H9 (cell line): ENCODE measurements around the gene CD72. TPM values are rescaled to one million over a fixed set of nuclear protein-coding genes. Genes with fewer than 3 reads are reported as not detected.

Experiments used
- DNase-seq: peaks from one replicate; pipeline ENCODE4 v3.0.0-alpha.2; 2017
- H2AFZ ChIP-seq: one replicate; pipeline ENCODE4 v1.6.1; 2013; ENCODE audit warnings: mild to moderate bottlenecking, low read length, control low read depth, moderate library complexity
- H2AK5ac ChIP-seq: 2 replicates; pipeline ENCODE4 v1.6.1; 2013; ENCODE audit warnings: low read length, control low read depth, mixed read lengths; ENCODE audit not compliant: insufficient read length
- H2BK120ac ChIP-seq: one replicate; pipeline ENCODE4 v1.6.1; 2013; ENCODE audit warnings: low read depth, mild to moderate bottlenecking, low read length, control low read depth, inconsistent platforms; ENCODE audit not compliant: poor library complexity, severe bottlenecking
- H2BK12ac ChIP-seq: 2 replicates; pipeline ENCODE4 v1.6.1; 2013; ENCODE audit warnings: low read length, control low read depth, mixed read lengths, low read depth; ENCODE audit not compliant: insufficient read length
- H2BK15ac ChIP-seq: 2 replicates; pipeline ENCODE4 v1.6.1; 2013; ENCODE audit warnings: low read depth, low read length, control low read depth
- H2BK20ac ChIP-seq: one replicate; pipeline ENCODE4 v1.6.1; 2013; ENCODE audit warnings: low read depth, mild to moderate bottlenecking, low read length, control low read depth, inconsistent platforms; ENCODE audit not compliant: poor library complexity, severe bottlenecking
- H2BK5ac ChIP-seq: 2 replicates; pipeline ENCODE4 v1.6.1; 2013; ENCODE audit warnings: low read length, control low read depth, mixed read lengths; ENCODE audit not compliant: insufficient read length
- H3K14ac ChIP-seq: 2 replicates; pipeline ENCODE4 v1.6.1; 2013; ENCODE audit warnings: low read length, control low read depth; ENCODE audit not compliant: insufficient read depth
- H3K18ac ChIP-seq: 2 replicates; pipeline ENCODE4 v1.6.1; 2013; ENCODE audit warnings: low read depth, mild to moderate bottlenecking, mixed read lengths, low read length, control low read depth; ENCODE audit not compliant: insufficient read length
- H3K23ac ChIP-seq: 2 replicates; pipeline ENCODE4 v1.6.1; 2013; ENCODE audit warnings: low read length, control low read depth, mixed read lengths, low read depth; ENCODE audit not compliant: insufficient read length
- H3K23me2 ChIP-seq: 2 replicates; pipeline ENCODE4 v1.6.1; 2013; ENCODE audit warnings: low read depth, mild to moderate bottlenecking, mixed read lengths, low read length, control low read depth; ENCODE audit not compliant: insufficient read length, poor library complexity, severe bottlenecking
- H3K27ac ChIP-seq: 2 replicates; pipeline ENCODE4 v1.5.1; 2013; ENCODE audit warnings: low read length, control low read depth, mixed read lengths, low read depth; ENCODE audit not compliant: insufficient read length
- H3K27me3 ChIP-seq: 2 replicates; pipeline ENCODE4 v1.6.1; 2013; ENCODE audit warnings: low read length, control low read depth, inconsistent platforms; ENCODE audit not compliant: insufficient read depth
- H3K4ac ChIP-seq: 2 replicates; pipeline ENCODE4 v1.6.1; 2013; ENCODE audit warnings: low read depth, mild to moderate bottlenecking, control low read depth, inconsistent platforms, low read length, moderate library complexity
- H3K4me1 ChIP-seq: 2 replicates; pipeline ENCODE4 v1.6.1; 2013; ENCODE audit warnings: low read length, control low read depth, inconsistent platforms; ENCODE audit not compliant: insufficient read depth
- H3K4me2 ChIP-seq: 2 replicates; pipeline ENCODE4 v1.6.1; 2013; ENCODE audit warnings: low read length, control low read depth, mixed read lengths; ENCODE audit not compliant: insufficient read length, insufficient read depth
- H3K56ac ChIP-seq: 2 replicates; pipeline ENCODE4 v1.6.1; 2013; ENCODE audit warnings: low read depth, mild to moderate bottlenecking, mixed read lengths, low read length, control low read depth; ENCODE audit not compliant: insufficient read length
- H3K79me1 ChIP-seq: 2 replicates; pipeline ENCODE4 v1.6.1; 2013; ENCODE audit warnings: low read depth, mild to moderate bottlenecking, moderate library complexity, low read length, control low read depth, inconsistent platforms; ENCODE audit not compliant: insufficient read depth, poor library complexity, severe bottlenecking
- H3K79me2 ChIP-seq: 2 replicates; pipeline ENCODE4 v1.6.1; 2013; ENCODE audit warnings: low read length, control low read depth, inconsistent platforms; ENCODE audit not compliant: insufficient read depth
- H3K9ac ChIP-seq: 2 replicates; pipeline ENCODE4 v1.6.1; 2013; ENCODE audit warnings: low read length, control low read depth, mixed read lengths; ENCODE audit not compliant: insufficient read length; ENCODE audit errors: extremely low read depth
- H3K9me3 ChIP-seq: one replicate; pipeline ENCODE4 v1.6.1; 2013; ENCODE audit warnings: low read depth, low read length, inconsistent platforms; ENCODE audit not compliant: control insufficient read depth
- H3T11ph ChIP-seq: one replicate; pipeline ENCODE4 v1.6.1; 2013; ENCODE audit warnings: mild to moderate bottlenecking, low read length, control low read depth, inconsistent platforms
- H4K20me1 ChIP-seq: one replicate; pipeline ENCODE4 v1.6.1; 2013; ENCODE audit not compliant: control insufficient read depth, insufficient read length, insufficient read depth
- H4K5ac ChIP-seq: 2 replicates; pipeline ENCODE4 v1.6.1; 2013; ENCODE audit warnings: low read depth, mild to moderate bottlenecking, mixed read lengths, low read length, control low read depth; ENCODE audit not compliant: insufficient read length
- H4K8ac ChIP-seq: replicated peaks from 2 replicates; pipeline ENCODE4 v1.6.1; 2013; ENCODE audit warnings: low read length, control low read depth, mixed read lengths, low read depth; ENCODE audit not compliant: insufficient read length
- H4K91ac ChIP-seq: 2 replicates; pipeline ENCODE4 v1.6.1; 2013; ENCODE audit warnings: low read depth, mild to moderate bottlenecking, moderate library complexity, mixed read lengths, low read length, control low read depth; ENCODE audit not compliant: insufficient read length
- H3K27ac Mint-ChIP-seq, 3 experiments: 2 replicates in 2 of 3; 3 replicates in 1 of 3; pipeline ENCODE4 v1.8.0; 2020 to 2021; ENCODE audit warnings: mixed read lengths in 3 of 3, mild to moderate bottlenecking in 1 of 3, moderate library complexity in 1 of 3
- H3K27me3 Mint-ChIP-seq: 2 replicates; pipeline ENCODE4 v1.8.0; 2021; ENCODE audit warnings: low read depth, mild to moderate bottlenecking, moderate library complexity, mixed read lengths
- H3K36me3 Mint-ChIP-seq, 3 experiments: 2 replicates in 2 of 3; 3 replicates in 1 of 3; pipeline ENCODE4 v1.8.0; 2020 to 2021; ENCODE audit warnings: low read depth in 3 of 3, mixed read lengths in 3 of 3; ENCODE audit not compliant: insufficient read depth in 1 of 3
- H3K4me1 Mint-ChIP-seq, 2 experiments: 2 replicates each; pipeline ENCODE4 v1.8.0; 2020; ENCODE audit warnings: mixed read lengths in 2 of 2
- H3K4me3 Mint-ChIP-seq, 2 experiments: 2 replicates in 1 of 2; 3 replicates in 1 of 2; pipeline ENCODE4 v1.8.0; 2020 to 2021; ENCODE audit warnings: mild to moderate bottlenecking in 2 of 2, mixed read lengths in 2 of 2, moderate library complexity in 1 of 2
- H3K9me3 Mint-ChIP-seq, 2 experiments: 2 replicates in 1 of 2; 3 replicates in 1 of 2; pipeline ENCODE4 v1.8.0; 2020; ENCODE audit warnings: mild to moderate bottlenecking in 2 of 2, mixed read lengths in 2 of 2, moderate library complexity in 1 of 2
- CTCF ChIP-seq: fragments of 200-600 bp; sonication (generic); conservative IDR thresholded peaks from 3 replicates; pipeline ENCODE4 v1.8.0; 2021; ENCODE audit warnings: antibody characterized with exemption, mild to moderate bottlenecking
- WGBS: extraction: QIAGEN DNeasy Blood & Tissue Kit; methylation state at CpG from one replicate; pipeline ENCODE4 v1.1.7; 2013; ENCODE audit warnings: missing lambda C conversion rate, low lambda C conversion rate, mixed read lengths; ENCODE audit not compliant: insufficient read length; ENCODE audit errors: extremely low coverage; 5-methylcytosine and 5-hydroxymethylcytosine counted together
- total RNA-seq: library from RNA; stranded (reverse); gene quantifications from 2 replicates; pipeline ENCODE4 v1.2.1, GENCODE V29; 2021

Gene CD72
- total RNA-seq, 1 experiment from 2014 or later, result 3.9 TPM

DNA sequence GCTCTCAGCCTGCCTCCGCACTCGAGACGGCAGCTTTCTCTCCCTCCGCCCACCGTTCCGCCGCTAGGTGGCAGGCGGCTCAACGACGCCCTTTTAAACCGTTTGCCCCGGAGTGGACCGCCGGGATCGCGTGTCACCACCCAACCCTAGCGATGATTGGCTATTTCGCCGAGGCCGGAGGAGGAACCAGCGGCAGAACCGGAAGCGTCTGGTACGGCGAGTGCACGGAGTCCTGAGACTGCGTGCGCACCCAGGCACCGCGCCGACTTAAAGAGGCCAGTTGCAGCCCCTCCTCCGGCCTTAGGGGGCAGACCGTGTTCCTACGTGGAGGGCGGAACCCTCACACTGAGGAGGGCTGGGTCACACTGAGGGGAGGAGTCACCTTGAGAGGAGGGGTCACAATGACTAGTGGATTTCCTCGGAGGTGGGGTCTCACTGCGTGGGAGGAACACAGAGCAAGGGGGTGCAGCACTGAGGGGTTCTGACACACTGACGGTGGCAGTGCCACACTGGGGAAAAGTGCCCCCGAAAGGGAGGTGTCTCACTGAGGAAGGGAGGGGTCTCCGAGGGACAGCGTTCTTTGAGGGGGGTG lies 14.1 kb downstream of the CD72 start:
- Histone ChIP-seq H2AFZ (peak overlapping the region; percentile 18), H2BK120ac (no peak overlapping the region), H3K27ac (no peak overlapping the region), H2BK12ac (no peak overlapping the region), H3T11ph (no peak overlapping the region), H4K91ac (no peak overlapping the region), H2BK5ac (no peak overlapping the region), H3K9me3 (no peaks in the 10 kb centered on the region), H3K9ac (peak overlapping the region; percentile 26), H3K79me2 (no peaks in the 10 kb centered on the region), H3K18ac (peak overlapping the region; percentile 39), H4K5ac (no peak overlapping the region), H3K23me2 (peaks cover 15% of the 10 kb centered on the region), H2BK20ac (no peak overlapping the region), H2BK15ac (no peak overlapping the region), H3K4ac (no peak overlapping the region), H3K4me1 (no peaks in the 10 kb centered on the region; the same call in 1 of the 2 replicates), H4K20me1 (no peaks in the 10 kb centered on the region), H3K23ac (no peak overlapping the region), H3K4me2 (peak overlapping the region; percentile 88), H4K8ac (no peak overlapping the region), H3K79me1 (no peaks in the 10 kb centered on the region), H3K56ac (no peak overlapping the region), H2AK5ac (no peak overlapping the region), H3K14ac (peak overlapping the region; percentile 43), H3K27me3 (no peaks in the 10 kb centered on the region)
- peak; percentile 97 for TF ChIP-seq CTCF
- Mint-ChIP-seq H3K9me3 (no peaks in the 10 kb centered on the region), H3K27me3 (peaks cover 3% of the 10 kb centered on the region), H3K27ac (peak overlapping the region; percentile 97 to 100 (median 98)), H3K36me3 (peaks cover 9 to 22% (median 21%) of the 10 kb centered on the region in 3 experiments; a peak in 6 of 7 replicates), H3K4me1 (peaks cover 22 to 32% of the 10 kb centered on the region in 2 experiments), H3K4me3 (peak overlapping the region; percentile 93 to 97)
- DNase-seq, result peak; percentile 100
- no CpG with 5 or more reads among the region's 41 CpGs for WGBS
